H9 (cell line): ENCODE data around the gene MUC5AC. TPM values are rescaled to one million over a fixed set of nuclear protein-coding genes. Genes with fewer than 3 reads are reported as not detected.

Source experiments
- DNase-seq: peaks from one replicate; pipeline ENCODE4 v3.0.0-alpha.2; 2017
- H2AFZ ChIP-seq: one replicate; pipeline ENCODE4 v1.6.1; 2013; ENCODE audit warnings: mild to moderate bottlenecking, low read length, control low read depth, moderate library complexity
- H2AK5ac ChIP-seq: 2 replicates; pipeline ENCODE4 v1.6.1; 2013; ENCODE audit warnings: low read length, control low read depth, mixed read lengths; ENCODE audit not compliant: insufficient read length
- H2BK120ac ChIP-seq: one replicate; pipeline ENCODE4 v1.6.1; 2013; ENCODE audit warnings: low read depth, mild to moderate bottlenecking, low read length, control low read depth, inconsistent platforms; ENCODE audit not compliant: poor library complexity, severe bottlenecking
- H2BK12ac ChIP-seq: 2 replicates; pipeline ENCODE4 v1.6.1; 2013; ENCODE audit warnings: low read length, control low read depth, mixed read lengths, low read depth; ENCODE audit not compliant: insufficient read length
- H2BK15ac ChIP-seq: 2 replicates; pipeline ENCODE4 v1.6.1; 2013; ENCODE audit warnings: low read depth, low read length, control low read depth
- H2BK20ac ChIP-seq: one replicate; pipeline ENCODE4 v1.6.1; 2013; ENCODE audit warnings: low read depth, mild to moderate bottlenecking, low read length, control low read depth, inconsistent platforms; ENCODE audit not compliant: poor library complexity, severe bottlenecking
- H2BK5ac ChIP-seq: 2 replicates; pipeline ENCODE4 v1.6.1; 2013; ENCODE audit warnings: low read length, control low read depth, mixed read lengths; ENCODE audit not compliant: insufficient read length
- H3K14ac ChIP-seq: 2 replicates; pipeline ENCODE4 v1.6.1; 2013; ENCODE audit warnings: low read length, control low read depth; ENCODE audit not compliant: insufficient read depth
- H3K18ac ChIP-seq: 2 replicates; pipeline ENCODE4 v1.6.1; 2013; ENCODE audit warnings: low read depth, mild to moderate bottlenecking, mixed read lengths, low read length, control low read depth; ENCODE audit not compliant: insufficient read length
- H3K23ac ChIP-seq: 2 replicates; pipeline ENCODE4 v1.6.1; 2013; ENCODE audit warnings: low read length, control low read depth, mixed read lengths, low read depth; ENCODE audit not compliant: insufficient read length
- H3K23me2 ChIP-seq: 2 replicates; pipeline ENCODE4 v1.6.1; 2013; ENCODE audit warnings: low read depth, mild to moderate bottlenecking, mixed read lengths, low read length, control low read depth; ENCODE audit not compliant: insufficient read length, poor library complexity, severe bottlenecking
- H3K27ac ChIP-seq: 2 replicates; pipeline ENCODE4 v1.5.1; 2013; ENCODE audit warnings: low read length, control low read depth, mixed read lengths, low read depth; ENCODE audit not compliant: insufficient read length
- H3K27me3 ChIP-seq: 2 replicates; pipeline ENCODE4 v1.6.1; 2013; ENCODE audit warnings: low read length, control low read depth, inconsistent platforms; ENCODE audit not compliant: insufficient read depth
- H3K4ac ChIP-seq: 2 replicates; pipeline ENCODE4 v1.6.1; 2013; ENCODE audit warnings: low read depth, mild to moderate bottlenecking, control low read depth, inconsistent platforms, low read length, moderate library complexity
- H3K4me1 ChIP-seq: 2 replicates; pipeline ENCODE4 v1.6.1; 2013; ENCODE audit warnings: low read length, control low read depth, inconsistent platforms; ENCODE audit not compliant: insufficient read depth
- H3K4me2 ChIP-seq: 2 replicates; pipeline ENCODE4 v1.6.1; 2013; ENCODE audit warnings: low read length, control low read depth, mixed read lengths; ENCODE audit not compliant: insufficient read length, insufficient read depth
- H3K56ac ChIP-seq: 2 replicates; pipeline ENCODE4 v1.6.1; 2013; ENCODE audit warnings: low read depth, mild to moderate bottlenecking, mixed read lengths, low read length, control low read depth; ENCODE audit not compliant: insufficient read length
- H3K79me1 ChIP-seq: 2 replicates; pipeline ENCODE4 v1.6.1; 2013; ENCODE audit warnings: low read depth, mild to moderate bottlenecking, moderate library complexity, low read length, control low read depth, inconsistent platforms; ENCODE audit not compliant: insufficient read depth, poor library complexity, severe bottlenecking
- H3K79me2 ChIP-seq: 2 replicates; pipeline ENCODE4 v1.6.1; 2013; ENCODE audit warnings: low read length, control low read depth, inconsistent platforms; ENCODE audit not compliant: insufficient read depth
- H3K9ac ChIP-seq: 2 replicates; pipeline ENCODE4 v1.6.1; 2013; ENCODE audit warnings: low read length, control low read depth, mixed read lengths; ENCODE audit not compliant: insufficient read length; ENCODE audit errors: extremely low read depth
- H3K9me3 ChIP-seq: one replicate; pipeline ENCODE4 v1.6.1; 2013; ENCODE audit warnings: low read depth, low read length, inconsistent platforms; ENCODE audit not compliant: control insufficient read depth
- H3T11ph ChIP-seq: one replicate; pipeline ENCODE4 v1.6.1; 2013; ENCODE audit warnings: mild to moderate bottlenecking, low read length, control low read depth, inconsistent platforms
- H4K20me1 ChIP-seq: one replicate; pipeline ENCODE4 v1.6.1; 2013; ENCODE audit not compliant: control insufficient read depth, insufficient read length, insufficient read depth
- H4K5ac ChIP-seq: 2 replicates; pipeline ENCODE4 v1.6.1; 2013; ENCODE audit warnings: low read depth, mild to moderate bottlenecking, mixed read lengths, low read length, control low read depth; ENCODE audit not compliant: insufficient read length
- H4K8ac ChIP-seq: replicated peaks from 2 replicates; pipeline ENCODE4 v1.6.1; 2013; ENCODE audit warnings: low read length, control low read depth, mixed read lengths, low read depth; ENCODE audit not compliant: insufficient read length
- H4K91ac ChIP-seq: 2 replicates; pipeline ENCODE4 v1.6.1; 2013; ENCODE audit warnings: low read depth, mild to moderate bottlenecking, moderate library complexity, mixed read lengths, low read length, control low read depth; ENCODE audit not compliant: insufficient read length
- H3K27ac Mint-ChIP-seq, 3 experiments: 2 replicates in 2 of 3; 3 replicates in 1 of 3; pipeline ENCODE4 v1.8.0; 2020 to 2021; ENCODE audit warnings: mixed read lengths in 3 of 3, mild to moderate bottlenecking in 1 of 3, moderate library complexity in 1 of 3
- H3K27me3 Mint-ChIP-seq: 2 replicates; pipeline ENCODE4 v1.8.0; 2021; ENCODE audit warnings: low read depth, mild to moderate bottlenecking, moderate library complexity, mixed read lengths
- H3K36me3 Mint-ChIP-seq, 3 experiments: 2 replicates in 2 of 3; 3 replicates in 1 of 3; pipeline ENCODE4 v1.8.0; 2020 to 2021; ENCODE audit warnings: low read depth in 3 of 3, mixed read lengths in 3 of 3; ENCODE audit not compliant: insufficient read depth in 1 of 3
- H3K4me1 Mint-ChIP-seq, 2 experiments: 2 replicates each; pipeline ENCODE4 v1.8.0; 2020; ENCODE audit warnings: mixed read lengths in 2 of 2
- H3K4me3 Mint-ChIP-seq, 2 experiments: 2 replicates in 1 of 2; 3 replicates in 1 of 2; pipeline ENCODE4 v1.8.0; 2020 to 2021; ENCODE audit warnings: mild to moderate bottlenecking in 2 of 2, mixed read lengths in 2 of 2, moderate library complexity in 1 of 2
- H3K9me3 Mint-ChIP-seq, 2 experiments: 2 replicates in 1 of 2; 3 replicates in 1 of 2; pipeline ENCODE4 v1.8.0; 2020; ENCODE audit warnings: mild to moderate bottlenecking in 2 of 2, mixed read lengths in 2 of 2, moderate library complexity in 1 of 2
- CTCF ChIP-seq: fragments of 200-600 bp; sonication (generic); conservative IDR thresholded peaks from 3 replicates; pipeline ENCODE4 v1.8.0; 2021; ENCODE audit warnings: antibody characterized with exemption, mild to moderate bottlenecking
- WGBS: extraction: QIAGEN DNeasy Blood & Tissue Kit; methylation state at CpG from one replicate; pipeline ENCODE4 v1.1.7; 2013; ENCODE audit warnings: missing lambda C conversion rate, low lambda C conversion rate, mixed read lengths; ENCODE audit not compliant: insufficient read length; ENCODE audit errors: extremely low coverage; 5-methylcytosine and 5-hydroxymethylcytosine counted together
- total RNA-seq: library from RNA; stranded (reverse); gene quantifications from 2 replicates; pipeline ENCODE4 v1.2.1, GENCODE V29; 2021

Gene MUC5AC
- total RNA-seq, 1 experiment from 2014 or later: not detected

GRCh38 chr11:1129611-1130160 is 28.1 kb upstream of the MUC5AC start:
- no peaks in the 10 kb centered on the region for H3K4me1 ChIP-seq
- Mint-ChIP-seq H3K9me3 (peaks cover 10 to 16% of the 10 kb centered on the region in 2 experiments), H3K36me3 (no peaks in the 10 kb centered on the region), H3K4me1 (no peaks in the 10 kb centered on the region; a peak in 1 of 4 replicates), H3K27ac (no peak overlapping the region), H3K27me3 (peaks cover 24% of the 10 kb centered on the region), H3K4me3 (no peak overlapping the region)
- H4K5ac ChIP-seq: no peak overlapping the region
- H3K18ac ChIP-seq: no peak overlapping the region
- no peaks in the 10 kb centered on the region for H3K79me2 ChIP-seq
- WGBS: no CpG with 5 or more reads among the region's 18 CpGs
- no peaks in the 10 kb centered on the region for H3K23me2 ChIP-seq
- no peak overlapping the region for H2BK120ac ChIP-seq
- no peak overlapping the region for H2BK5ac ChIP-seq
- no peak overlapping the region for H3K14ac ChIP-seq
- H3K56ac ChIP-seq: no peak overlapping the region
- no peak overlapping the region for H3K4me2 ChIP-seq
- H2AK5ac ChIP-seq: no peak overlapping the region
- no peak overlapping the region for H2BK20ac ChIP-seq
- H3K9me3 ChIP-seq: no peaks in the 10 kb centered on the region
- H4K20me1 ChIP-seq: no peaks in the 10 kb centered on the region
- H3K79me1 ChIP-seq: no peaks in the 10 kb centered on the region
- peak; percentile 22 for DNase-seq
- H4K8ac ChIP-seq: no peak overlapping the region
- no peak overlapping the region for H4K91ac ChIP-seq
- H2AFZ ChIP-seq: no peak overlapping the region
- no peak overlapping the region for H3K9ac ChIP-seq
- H3K4ac ChIP-seq: no peak overlapping the region
- H3K27me3 ChIP-seq: no peaks in the 10 kb centered on the region
- H2BK15ac ChIP-seq: no peak overlapping the region
- no peak overlapping the region for H2BK12ac ChIP-seq
- TF ChIP-seq CTCF: no peak
- H3K23ac ChIP-seq: no peak overlapping the region
- no peak overlapping the region for H3T11ph ChIP-seq
- H3K27ac ChIP-seq: no peak overlapping the region
